Osteoblast (primary cell): ENCODE data around the gene E2F1. TPM values are rescaled to one million over a fixed set of nuclear protein-coding genes. Genes with fewer than 3 reads are reported as not detected.

Experiments
- DNase-seq: peaks from one replicate; pipeline ENCODE4 v3.0.0; 2011; ENCODE audit warnings: low spot score, mixed read lengths; ENCODE audit not compliant: insufficient read length; ENCODE audit errors: missing footprints
- H2AFZ ChIP-seq: 2 replicates; pipeline ENCODE4 v1.6.0; 2011; ENCODE audit warnings: mild to moderate bottlenecking, low read length
- H3K27ac ChIP-seq: 2 replicates; pipeline ENCODE4 v1.5.1; 2011; ENCODE audit warnings: mild to moderate bottlenecking, low read depth, low read length, moderate library complexity
- H3K27me3 ChIP-seq: 2 replicates; pipeline ENCODE4 v1.6.0; 2012; ENCODE audit warnings: mild to moderate bottlenecking, control low read depth, inconsistent platforms, low read length, moderate library complexity; ENCODE audit not compliant: insufficient read depth
- H3K36me3 ChIP-seq: 2 replicates; pipeline ENCODE4 v1.5.1; 2011; ENCODE audit warnings: mild to moderate bottlenecking, low read length, control low read depth, moderate library complexity; ENCODE audit not compliant: insufficient read depth
- H3K4me1 ChIP-seq: 2 replicates; pipeline ENCODE4 v1.5.1; 2011; ENCODE audit warnings: mild to moderate bottlenecking, low read length, control low read depth, moderate library complexity; ENCODE audit not compliant: insufficient read depth
- H3K4me2 ChIP-seq: 2 replicates; pipeline ENCODE4 v1.6.0; 2011; ENCODE audit warnings: mild to moderate bottlenecking, low read length; ENCODE audit not compliant: insufficient read depth
- H3K4me3 ChIP-seq: fragments of 200-600 bp; sonication (generic); 3 replicates; pipeline ENCODE4 v1.5.1; 2012; ENCODE audit warnings: mild to moderate bottlenecking, low read length, inconsistent platforms; ENCODE audit not compliant: insufficient read depth
- H3K79me2 ChIP-seq: 2 replicates; pipeline ENCODE4 v1.6.0; 2012; ENCODE audit warnings: mild to moderate bottlenecking, low read length, control low read depth, inconsistent platforms; ENCODE audit not compliant: insufficient read depth
- H3K9me3 ChIP-seq: 2 replicates; pipeline ENCODE4 v1.5.1; 2011; ENCODE audit warnings: low read depth, low read length, control low read depth
- H4K20me1 ChIP-seq: 2 replicates; pipeline ENCODE4 v1.6.0; 2012; ENCODE audit warnings: mild to moderate bottlenecking, low read length, control low read depth; ENCODE audit not compliant: insufficient read depth
- CTCF ChIP-seq: IDR thresholded peaks from 2 replicates; pipeline ENCODE4 v1.5.1; 2011; ENCODE audit warnings: mild to moderate bottlenecking, low read depth, low read length, moderate library complexity; ENCODE audit errors: extremely low read depth
- total RNA-seq: library from RNA; depleted of rRNA; stranded (reverse); fragments of >200 nt; gene quantifications from 2 replicates; pipeline ENCODE4 v1.2.3, GENCODE V29; 2012

The E2F1 gene
- total RNA-seq, 1 donor = 1.4 TPM

- no peaks in the 10 kb centered on the region for H3K9me3 ChIP-seq
- H3K27ac ChIP-seq = no peak overlapping the region
- H3K4me2 ChIP-seq = no peak overlapping the region
- no peak for TF ChIP-seq CTCF
- no peaks in the 10 kb centered on the region for H3K27me3 ChIP-seq
- DNase-seq = no peak
- H2AFZ ChIP-seq = no peak overlapping the region
- no peaks in the 10 kb centered on the region for H4K20me1 ChIP-seq
- H3K36me3 ChIP-seq = no peaks in the 10 kb centered on the region
- H3K4me3 ChIP-seq = no peak overlapping the region
- H3K4me1 ChIP-seq = peaks cover 7% of the 10 kb centered on the region
- no peaks in the 10 kb centered on the region for H3K79me2 ChIP-seq
Observed at GRCh38 chr20:33694639-33695012, 8.4 kb upstream of the E2F1 start.

GRCh38 chr20:33693741-33694638, 7.8 kb upstream of the E2F1 start:
- H3K27ac ChIP-seq = no peak overlapping the region
- DNase-seq = no peak
- H3K27me3 ChIP-seq = no peaks in the 10 kb centered on the region
- H2AFZ ChIP-seq = no peak overlapping the region
- peaks cover 7% of the 10 kb centered on the region for H3K4me1 ChIP-seq
- no peak for TF ChIP-seq CTCF
- H3K36me3 ChIP-seq = no peaks in the 10 kb centered on the region
- no peaks in the 10 kb centered on the region for H3K9me3 ChIP-seq
- H3K4me2 ChIP-seq = no peak overlapping the region
- H3K4me3 ChIP-seq = no peak overlapping the region
- H4K20me1 ChIP-seq = no peaks in the 10 kb centered on the region
- H3K79me2 ChIP-seq = no peaks in the 10 kb centered on the region

GRCh38 chr20:33693289-33693688, 7.1 kb upstream of the E2F1 start:
- Histone ChIP-seq H3K4me2 (no peak overlapping the region), H3K79me2 (no peaks in the 10 kb centered on the region), H3K9me3 (no peaks in the 10 kb centered on the region), H2AFZ (no peak overlapping the region), H3K4me3 (no peak overlapping the region), H3K27me3 (no peaks in the 10 kb centered on the region), H3K27ac (no peak overlapping the region), H4K20me1 (no peaks in the 10 kb centered on the region), H3K4me1 (peaks cover 8% of the 10 kb centered on the region), H3K36me3 (no peaks in the 10 kb centered on the region)
- DNase-seq = no peak
- no peak for TF ChIP-seq CTCF

GRCh38 chr20:33689973-33690372, 3.8 kb upstream of the E2F1 start:
- Histone ChIP-seq H3K4me1 (peaks cover 31% of the 10 kb centered on the region), H3K79me2 (peaks cover 5% of the 10 kb centered on the region), H3K27ac (no peak overlapping the region), H4K20me1 (no peaks in the 10 kb centered on the region), H2AFZ (no peak overlapping the region), H3K4me3 (no peak overlapping the region), H3K9me3 (no peaks in the 10 kb centered on the region), H3K27me3 (no peaks in the 10 kb centered on the region), H3K4me2 (peak overlapping the region; percentile 53), H3K36me3 (no peaks in the 10 kb centered on the region)
- peak; percentile 81 for DNase-seq
- no peak for TF ChIP-seq CTCF
